ENCODE measurements around the gene ABL2.
A peak's percentile ranks its signal among the peaks of the same experiment; 100 is the strongest.
"Not testable (repeated sequence)": the region's sequence is repeated elsewhere in the genome, so short reads cannot be mapped to it uniquely, and the experiment has no call there.

The ABL2 gene

GRCh38 chr1:179169616-179170467 is 59.6 kb downstream of the ABL2 start:
- DNase-seq (ENCODE audit: low read depth), result peak; percentile 91

GRCh38 chr1:179168536-179168935 is 60.9 kb downstream of the ABL2 start:
- DNase-seq (ENCODE audit: low read depth), result no peak

GRCh38 chr1:179167955-179168354 is 61.5 kb downstream of the ABL2 start:
- no peak for DNase-seq (ENCODE audit: low read depth)

- DNase-seq (ENCODE audit: low read depth), result no peak
Measured at GRCh38 chr1:179167418-179167777, 62.1 kb downstream of the ABL2 start.

GRCh38 chr1:179166663-179167417 is 62.6 kb downstream of the ABL2 start:
- DNase-seq (ENCODE audit: low read depth), result peak; percentile 88

GRCh38 chr1:179164494-179164893 is 65.0 kb downstream of the ABL2 start:
- peak; percentile 83 for DNase-seq (ENCODE audit: low read depth)

GRCh38 chr1:179156708-179157107 is 72.8 kb downstream of the ABL2 start:
- DNase-seq (ENCODE audit: low read depth), result no peak

GRCh38 chr1:179156026-179156425 is 73.5 kb downstream of the ABL2 start:
- DNase-seq (ENCODE audit: low read depth), result no peak

GRCh38 chr1:179155615-179156014 is 73.9 kb downstream of the ABL2 start:
- peak; percentile 36 for DNase-seq (ENCODE audit: low read depth)

GRCh38 chr1:179154437-179154836 is 75.0 kb downstream of the ABL2 start:
- DNase-seq (ENCODE audit: low read depth), result no peak

- DNase-seq (ENCODE audit: low read depth), result no peak
Measured at GRCh38 chr1:179153217-179153616, 76.3 kb downstream of the ABL2 start.

GRCh38 chr1:179151908-179152682 is 77.4 kb downstream of the ABL2 start:
- no peak for DNase-seq (ENCODE audit: low read depth)

- DNase-seq (ENCODE audit: low read depth), result peak; percentile 65
Measured at GRCh38 chr1:179146911-179147310, 82.6 kb downstream of the ABL2 start.

GRCh38 chr1:179146476-179146875 is 83.0 kb downstream of the ABL2 start:
- DNase-seq (ENCODE audit: low read depth), result peak; percentile 37

- no peak for DNase-seq (ENCODE audit: low read depth)
Measured at GRCh38 chr1:179145521-179145920, 84.0 kb downstream of the ABL2 start.

GRCh38 chr1:179144626-179145025 is 84.9 kb downstream of the ABL2 start:
- peak; percentile 34 for DNase-seq (ENCODE audit: low read depth)

- peak; percentile 95 for DNase-seq (ENCODE audit: low read depth)
Measured at GRCh38 chr1:179143322-179143721, 86.2 kb downstream of the ABL2 start.

GRCh38 chr1:179142889-179143299 is 86.6 kb downstream of the ABL2 start:
- peak; percentile 98 for DNase-seq (ENCODE audit: low read depth)

- DNase-seq (ENCODE audit: low read depth), result peak; percentile 80
Measured at GRCh38 chr1:179141592-179142251, 87.8 kb downstream of the ABL2 start.

- DNase-seq (ENCODE audit: low read depth), result not testable (repeated sequence)
Measured at GRCh38 chr1:179138755-179139154, 90.7 kb downstream of the ABL2 start.

GRCh38 chr1:179137617-179138255 is 91.7 kb downstream of the ABL2 start:
- peak; percentile 43 for DNase-seq (ENCODE audit: low read depth)

All from EH (cell line).